ENCODE results near the gene ATF7.
"Not testable (repeated sequence)": the region's sequence is repeated elsewhere in the genome, so short reads cannot be mapped to it uniquely, and the experiment has no call there.

The ATF7 gene

DNA sequence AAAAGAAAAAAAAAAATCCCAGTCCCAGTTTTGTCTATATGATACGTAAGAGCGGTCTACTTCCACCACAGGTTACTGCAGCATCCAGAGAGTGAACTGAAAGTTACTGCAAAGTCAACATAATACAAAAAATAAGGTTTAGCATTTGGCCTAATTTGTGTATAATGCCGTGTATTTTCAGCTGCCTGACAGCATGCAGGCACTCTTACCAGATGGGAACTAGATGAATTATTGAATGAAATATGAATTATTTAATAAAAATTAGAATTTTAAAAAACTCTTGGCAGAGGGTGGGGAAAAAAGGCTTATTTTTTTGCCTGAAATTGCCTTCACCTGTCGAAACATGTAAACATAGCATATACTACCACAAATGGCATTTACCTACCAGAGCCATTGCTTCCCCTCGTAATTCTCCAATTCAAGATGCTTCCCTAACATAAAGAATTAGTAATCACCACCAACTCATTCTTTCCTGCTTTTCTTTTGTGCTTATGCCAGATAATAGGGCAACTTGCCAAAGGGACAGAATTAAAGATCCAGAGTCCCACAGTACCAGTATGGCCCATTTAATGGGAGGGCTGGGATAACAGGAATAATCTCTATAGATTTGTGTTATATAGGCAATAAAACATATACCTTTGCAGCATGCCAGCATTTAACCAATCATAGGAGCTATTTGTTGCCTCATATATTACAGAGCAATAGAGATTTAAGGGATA, 31.1 kb downstream of the ATF7 start:
- no peak for FAIRE-seq

DNA sequence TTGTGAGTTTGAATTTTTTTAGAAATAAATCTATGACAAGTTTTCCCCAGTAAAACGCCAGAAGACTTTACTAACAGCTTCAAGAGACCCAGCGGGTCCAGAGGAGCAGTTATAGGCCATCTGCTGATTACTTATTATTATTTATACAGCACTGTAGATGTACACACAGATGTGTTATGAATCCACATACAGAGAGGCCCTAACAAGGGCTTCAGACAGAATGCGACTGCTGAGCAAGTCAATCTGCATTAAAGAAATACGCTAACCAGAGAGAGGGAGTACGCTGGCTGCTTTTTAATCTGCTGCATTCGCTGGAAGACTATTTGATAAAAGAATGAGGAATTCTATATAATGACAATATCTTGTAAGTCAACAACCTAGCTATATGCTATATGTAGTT, 32.5 kb downstream of the ATF7 start:
- FAIRE-seq, result no peak

DNA sequence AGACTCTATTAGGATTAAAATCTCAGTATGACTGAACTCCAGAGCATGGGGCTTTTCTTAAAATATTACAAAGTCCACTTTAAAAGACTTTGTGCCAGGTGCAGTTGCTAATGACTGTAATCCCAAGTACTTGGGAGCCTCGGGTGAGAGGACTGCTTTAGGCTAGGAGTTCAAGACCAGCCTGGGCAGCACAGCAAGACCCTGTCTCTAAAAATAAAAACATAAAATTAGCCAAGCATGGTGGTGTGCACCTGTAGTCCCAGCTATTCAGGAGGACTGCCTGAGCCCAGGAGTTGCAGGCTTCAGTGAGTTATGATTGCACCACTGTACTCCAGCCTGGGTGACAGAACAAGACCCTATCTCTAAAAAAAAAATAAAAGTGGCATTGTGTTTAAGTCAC, 33.2 kb downstream of the ATF7 start:
- FAIRE-seq, result no peak

DNA sequence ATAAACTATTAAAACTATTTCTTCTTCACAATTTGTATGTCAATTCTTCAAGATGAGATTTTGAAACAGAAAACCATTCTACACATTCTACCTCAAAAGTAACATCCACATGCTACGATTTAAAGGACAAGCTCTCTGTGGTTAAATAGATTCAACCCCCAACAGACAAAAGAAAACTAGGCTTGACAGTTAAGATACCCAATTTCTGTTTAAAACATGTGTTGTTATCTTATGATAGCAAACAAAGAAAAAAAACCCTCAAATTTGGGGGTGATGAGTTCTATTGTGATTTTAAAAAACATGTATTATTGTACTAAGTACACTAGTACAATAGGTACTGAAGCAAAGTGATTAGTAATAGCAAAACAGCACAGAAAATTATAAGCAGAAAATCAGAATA, 33.8 kb downstream of the ATF7 start:
- FAIRE-seq, result no peak

DNA sequence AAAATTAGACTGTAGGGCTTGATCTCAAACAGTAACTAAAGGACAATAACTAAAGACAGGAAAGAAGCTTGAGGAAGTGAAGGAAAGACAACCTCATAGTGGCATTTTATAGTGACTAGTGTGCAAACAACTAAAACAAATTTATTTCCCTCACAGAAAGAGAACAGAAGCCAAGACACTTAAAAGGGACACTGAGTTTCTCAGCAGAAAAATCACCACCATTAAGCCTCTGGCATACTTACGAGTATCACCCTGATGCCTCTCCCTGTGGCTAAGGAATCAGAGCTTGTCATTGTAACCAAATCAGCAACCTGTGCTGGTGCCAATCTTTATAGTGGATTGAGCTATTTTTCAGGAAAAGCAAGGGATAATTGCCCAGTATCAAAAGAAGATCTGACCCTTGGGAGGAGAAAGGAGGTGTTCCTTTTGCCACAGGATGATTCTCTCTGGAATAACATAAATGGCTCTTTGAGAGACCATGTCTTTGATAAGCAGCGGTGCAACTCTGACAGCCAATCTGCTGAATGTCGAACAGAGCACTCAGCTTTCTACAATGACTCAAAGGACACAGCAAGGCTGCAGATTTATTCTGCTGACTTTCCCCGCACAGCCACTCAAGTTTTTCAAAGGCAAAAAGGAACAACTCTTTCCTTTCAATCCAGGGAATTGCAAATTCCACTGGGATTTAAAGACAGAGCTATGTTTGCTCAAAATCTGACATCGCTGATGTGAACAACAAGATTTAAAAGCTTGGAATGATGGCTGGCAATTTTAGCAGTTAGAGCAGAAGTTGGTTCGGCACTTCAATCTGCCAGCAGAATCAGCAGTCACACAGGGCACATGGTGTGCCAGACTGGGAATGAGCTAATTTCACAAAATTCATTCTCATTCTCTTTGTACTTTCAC, 34.6 kb downstream of the ATF7 start:
- peak; percentile 47 for FAIRE-seq

DNA sequence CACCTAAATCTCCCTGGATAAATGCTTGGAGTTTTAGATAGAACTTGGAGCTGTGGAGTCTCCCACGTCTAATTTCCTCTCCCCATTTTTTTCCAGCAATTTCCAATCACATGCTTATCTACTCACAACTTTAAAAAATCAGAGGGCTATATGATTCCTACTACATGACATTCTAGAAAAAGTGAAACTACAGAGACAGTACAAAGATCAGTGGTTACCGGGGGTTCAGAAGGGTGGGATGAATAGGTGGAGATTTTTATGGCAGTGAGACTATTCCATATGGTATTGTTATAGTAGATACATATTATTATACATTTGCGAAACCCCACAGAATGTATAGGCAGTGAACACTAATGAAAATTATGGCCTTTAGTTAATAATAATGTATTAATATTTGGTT, 35.5 kb downstream of the ATF7 start:
- FAIRE-seq, result no peak

DNA sequence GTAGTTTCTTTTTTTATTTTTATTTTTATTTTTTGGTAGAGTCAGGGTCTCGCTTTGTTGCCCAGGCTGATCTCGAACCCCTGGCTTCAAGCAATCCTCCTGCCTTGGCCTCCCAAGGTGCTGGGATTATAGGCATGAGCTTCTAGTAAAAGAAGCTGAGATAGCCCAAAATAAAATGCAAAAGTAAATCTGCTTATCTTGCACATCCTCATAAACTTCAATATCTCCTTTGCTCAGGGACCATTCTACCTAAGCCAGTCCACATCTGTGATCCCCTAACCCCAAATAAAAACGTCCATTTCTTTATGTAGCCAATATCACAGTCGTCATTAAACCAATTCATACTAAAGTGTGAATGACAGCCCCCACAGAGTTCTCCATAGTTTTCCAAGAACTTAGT, 36.3 kb downstream of the ATF7 start:
- FAIRE-seq, result no peak

DNA sequence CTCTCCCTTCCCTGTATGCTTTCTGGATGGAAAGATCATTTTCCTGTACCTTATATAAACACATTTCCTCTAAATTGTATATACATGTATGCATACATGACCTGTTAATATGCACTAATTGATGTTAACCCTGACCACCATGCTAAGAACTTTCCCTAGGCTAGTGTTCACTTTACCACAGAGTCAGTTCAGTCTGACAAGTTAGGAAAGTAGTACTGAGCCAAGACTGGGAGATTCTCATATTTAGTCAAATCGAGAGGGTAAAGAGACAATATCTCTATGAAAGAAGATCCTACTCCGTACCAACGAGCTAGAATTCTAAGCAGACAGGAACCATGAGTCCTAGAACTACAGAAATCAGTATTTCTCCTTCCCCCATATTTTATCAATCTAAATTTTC, 36.8 kb downstream of the ATF7 start:
- FAIRE-seq, result no peak

DNA sequence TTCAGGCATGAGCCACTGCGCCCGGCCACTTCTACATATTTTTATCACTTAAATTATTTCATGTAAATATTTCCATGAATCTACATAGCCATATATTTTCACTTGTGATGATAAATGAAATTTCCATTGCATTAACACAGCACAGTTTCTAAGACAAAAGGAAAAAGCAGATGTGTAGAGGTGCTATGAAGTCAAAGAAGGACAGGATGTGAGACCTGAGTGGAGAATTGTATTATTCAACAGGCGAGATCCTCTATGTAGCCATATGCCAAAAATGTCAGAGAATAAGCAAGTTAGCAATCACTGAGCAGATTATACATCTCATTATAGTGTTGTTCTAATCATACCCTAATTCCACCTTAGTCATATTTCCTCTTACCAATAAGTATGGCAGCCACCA, 38.1 kb downstream of the ATF7 start:
- no peak for FAIRE-seq

DNA sequence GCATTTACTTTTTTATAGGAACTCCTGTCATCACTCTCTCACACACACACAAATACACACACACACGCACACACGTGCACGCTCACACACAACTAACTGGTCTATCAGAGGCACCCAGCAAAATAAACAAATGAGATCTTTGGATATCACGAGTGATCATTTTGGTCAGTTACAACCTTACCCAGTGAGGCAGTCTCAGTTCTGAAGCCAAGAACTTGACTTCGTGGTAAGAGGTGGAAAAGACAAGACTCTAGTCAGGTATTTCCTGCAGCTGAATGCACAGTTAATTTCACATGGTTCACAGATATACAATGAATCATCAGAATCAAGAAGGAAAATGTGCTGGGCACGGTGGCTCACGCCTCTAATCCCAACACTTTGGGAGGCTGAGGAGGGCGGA, 39.4 kb downstream of the ATF7 start:
- FAIRE-seq, result no peak

DNA sequence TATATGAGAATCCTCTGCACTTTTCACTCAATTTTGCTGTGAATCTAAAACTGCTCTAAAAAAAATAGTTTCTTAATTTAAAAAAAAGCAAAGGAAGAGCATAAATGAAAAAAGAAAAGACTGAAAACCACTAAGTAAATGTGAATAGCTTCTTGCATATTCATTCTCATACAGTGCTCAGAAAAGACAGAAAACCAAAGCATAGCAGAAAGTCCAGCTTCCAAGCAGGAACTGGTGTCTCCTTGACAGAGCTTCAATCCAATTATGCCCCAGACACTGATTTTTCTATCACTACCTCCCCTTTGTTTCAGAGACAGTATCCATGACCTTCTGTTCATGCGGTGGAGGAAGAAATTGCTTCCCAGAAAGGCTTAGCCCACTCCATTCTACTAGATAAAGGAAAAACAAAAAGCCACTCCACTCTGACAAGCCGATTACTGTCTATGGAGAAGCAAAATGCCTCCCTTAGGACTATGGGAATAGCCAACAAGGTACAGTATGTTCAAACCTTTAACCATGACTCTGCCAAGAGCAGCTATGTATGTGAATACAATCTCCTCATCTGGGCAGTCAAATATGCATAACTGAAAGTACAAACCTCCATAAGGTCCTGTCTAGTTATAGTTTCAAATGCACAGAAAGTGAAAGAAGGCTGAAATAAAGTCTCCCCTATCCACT, 40.6 kb downstream of the ATF7 start:
- FAIRE-seq, result no peak

DNA sequence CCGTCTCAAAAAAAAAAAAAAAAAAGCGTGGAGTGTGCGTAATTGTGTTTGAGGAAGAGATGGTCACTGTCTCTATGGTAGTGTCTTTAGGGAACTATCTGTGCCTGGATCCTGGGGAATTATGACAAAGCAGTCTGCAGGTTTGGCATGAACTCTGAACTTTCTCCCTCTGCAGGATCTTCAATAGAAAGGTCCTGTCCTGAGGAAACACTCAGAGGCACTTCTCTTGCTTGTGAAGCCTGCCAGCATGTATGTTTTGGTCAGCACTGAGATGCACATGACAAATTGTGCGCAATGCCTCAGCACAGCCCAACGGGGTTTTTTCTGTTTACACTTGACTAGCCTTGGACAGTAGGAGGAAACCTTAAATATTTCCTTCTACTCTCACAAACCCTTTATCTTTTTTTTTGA, 46.6 kb downstream of the ATF7 start:
- no peak for FAIRE-seq

DNA sequence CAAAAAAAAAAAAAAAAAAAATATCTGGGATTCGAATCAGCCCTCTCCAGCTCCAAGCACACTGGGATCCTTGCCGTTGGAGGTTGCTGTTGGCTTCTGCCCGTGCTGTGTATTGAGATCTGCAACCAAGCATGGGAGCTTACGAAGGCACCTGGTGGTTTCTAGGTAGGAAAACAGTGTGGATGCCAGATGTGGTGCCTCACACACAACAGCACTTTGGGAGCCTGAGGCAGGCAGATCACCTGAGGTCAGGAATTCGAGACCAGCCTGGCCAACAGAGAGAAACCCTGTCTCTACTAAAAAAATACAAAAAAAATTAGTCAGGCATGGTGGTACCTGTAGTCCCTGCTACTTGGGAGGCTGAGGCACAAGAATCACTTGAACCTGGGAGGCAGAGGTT, 47.4 kb downstream of the ATF7 start:
- no peak for FAIRE-seq

DNA sequence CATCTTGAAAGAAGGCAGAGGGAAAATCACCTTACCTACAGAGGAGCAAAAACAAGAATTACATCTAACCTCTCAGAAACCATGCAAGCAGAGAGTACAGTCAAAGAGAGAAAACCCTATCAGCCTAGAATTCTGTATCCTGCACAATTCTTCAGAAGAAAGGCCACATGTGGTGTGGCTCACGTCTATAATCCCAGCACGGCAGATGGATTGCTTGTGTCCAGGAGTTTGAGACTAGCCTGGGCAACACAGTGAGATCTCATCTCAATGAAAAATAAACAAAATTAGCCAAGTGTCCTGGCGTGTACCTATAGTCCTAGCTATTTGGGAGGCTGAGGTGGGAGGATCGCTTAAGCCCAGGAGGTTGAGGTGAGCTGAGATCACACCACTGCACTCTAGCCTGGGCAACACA, 48.2 kb downstream of the ATF7 start:
- FAIRE-seq, result no peak

DNA sequence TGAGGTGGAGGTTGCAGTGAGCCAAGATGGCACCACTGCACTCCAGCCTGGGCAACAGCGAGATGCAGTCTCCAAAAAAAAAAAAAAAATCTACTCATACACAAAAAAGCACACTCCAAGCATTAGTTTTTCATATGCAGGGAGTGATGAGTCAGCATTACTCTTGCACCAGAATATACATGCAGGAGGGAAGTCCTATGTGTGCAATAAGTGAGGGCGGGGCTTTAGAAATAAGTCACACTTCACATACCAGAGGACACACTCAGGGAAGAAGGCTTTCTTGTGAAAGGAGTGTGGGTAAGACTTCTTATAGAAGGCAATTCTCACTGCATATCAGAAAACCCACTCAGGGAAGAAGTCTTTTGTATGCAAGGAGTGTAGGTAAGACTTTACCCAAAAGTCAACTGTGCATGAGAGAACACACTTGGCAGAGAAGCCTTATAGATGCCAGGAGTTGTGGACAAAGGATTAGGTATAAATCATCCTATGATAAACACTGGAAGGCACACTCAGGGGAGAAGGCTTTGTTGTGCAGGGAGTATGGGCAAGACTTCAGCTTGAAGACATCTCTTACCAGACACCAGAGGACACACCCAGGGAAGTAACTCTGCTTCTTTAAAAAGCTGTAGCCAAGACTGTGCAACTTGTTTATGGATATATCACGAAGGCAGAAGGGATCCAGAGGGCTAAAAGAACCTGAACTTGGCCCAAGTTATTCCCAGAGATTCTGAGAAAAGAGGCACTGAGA, 50.5 kb downstream of the ATF7 start:
- FAIRE-seq, result no peak

DNA sequence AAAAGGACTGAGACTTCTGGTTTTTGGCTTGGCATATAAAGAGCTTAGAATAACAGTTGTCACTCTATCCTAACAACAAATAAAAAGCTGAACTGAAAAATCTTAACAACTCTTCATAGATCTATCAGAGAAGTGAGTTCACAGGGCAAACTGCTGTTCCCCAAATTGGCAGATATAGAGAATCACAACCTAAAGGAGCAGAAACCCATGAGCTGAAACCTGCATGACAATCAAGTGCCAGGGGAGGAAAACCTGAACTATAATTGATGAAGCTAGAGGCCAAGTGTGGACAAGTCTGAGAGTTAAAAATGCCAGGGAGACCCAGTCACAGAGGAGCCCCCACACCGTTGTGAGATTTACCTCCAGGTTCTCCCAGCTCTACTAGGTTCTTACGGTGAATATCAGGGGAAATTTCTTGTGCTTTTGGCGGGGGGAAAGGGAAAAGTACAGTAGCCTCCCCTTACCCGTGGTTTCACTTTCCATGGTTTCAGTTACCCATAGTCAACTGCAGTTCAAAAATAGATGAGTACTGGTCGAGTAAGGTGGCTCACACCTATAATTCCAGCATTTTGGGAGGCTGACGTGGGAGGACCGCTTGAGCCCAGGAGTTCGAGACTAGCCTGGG, 53.9 kb downstream of the ATF7 start:
- no peak for FAIRE-seq

DNA sequence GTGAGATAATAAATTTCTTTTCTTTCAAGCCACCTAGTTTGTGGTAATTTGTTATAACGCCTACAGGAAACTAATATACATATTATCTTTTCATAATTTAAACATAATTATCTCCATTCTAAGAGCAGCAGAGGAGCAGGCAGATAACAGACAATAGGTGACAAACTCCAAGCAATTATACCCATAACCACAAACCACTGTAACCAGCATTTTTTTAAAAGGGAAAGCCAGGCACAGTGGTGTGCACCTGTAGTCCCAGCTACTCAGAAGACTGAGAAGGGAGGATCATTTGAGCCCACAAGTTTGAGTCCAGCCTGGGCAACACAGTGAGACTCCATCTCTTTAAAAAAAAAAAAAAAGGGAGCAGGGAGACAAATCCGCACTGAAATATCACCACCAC, 54.9 kb downstream of the ATF7 start:
- no peak for FAIRE-seq

DNA sequence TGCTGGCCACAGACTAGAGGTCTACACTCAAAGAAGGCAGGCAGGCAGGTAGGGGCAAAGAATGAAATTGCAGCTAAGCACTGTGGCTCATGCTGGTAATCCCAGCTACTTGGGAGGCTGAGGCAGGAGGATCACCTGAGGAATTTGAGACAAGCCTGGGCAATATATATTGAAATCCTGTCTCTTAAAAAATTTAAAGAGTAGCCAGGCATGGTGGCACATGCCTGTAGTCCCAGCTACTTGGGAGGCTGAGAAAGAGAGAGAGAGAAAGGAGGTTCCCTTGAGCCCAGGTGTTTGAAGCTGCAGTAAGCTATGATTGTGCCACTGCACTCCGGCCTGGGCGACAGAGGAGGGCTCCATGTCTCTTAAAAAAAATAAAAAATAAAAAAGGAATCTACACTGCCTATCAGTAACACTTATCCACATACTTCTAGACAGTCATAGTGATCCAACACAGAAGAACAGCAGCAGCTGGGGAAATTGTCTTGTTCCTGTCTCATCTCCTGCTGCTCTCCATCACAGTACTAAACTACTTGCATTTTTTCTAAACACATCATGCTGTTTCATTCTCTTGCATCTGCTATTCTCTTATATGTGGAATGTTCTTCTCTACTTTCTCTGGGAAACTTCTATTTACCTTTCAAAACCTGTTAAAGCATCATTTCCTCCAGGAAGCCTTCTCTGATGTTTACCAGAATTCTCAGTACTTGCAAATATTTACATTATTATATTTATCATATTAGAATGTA, 57.2 kb downstream of the ATF7 start:
- no peak for FAIRE-seq

DNA sequence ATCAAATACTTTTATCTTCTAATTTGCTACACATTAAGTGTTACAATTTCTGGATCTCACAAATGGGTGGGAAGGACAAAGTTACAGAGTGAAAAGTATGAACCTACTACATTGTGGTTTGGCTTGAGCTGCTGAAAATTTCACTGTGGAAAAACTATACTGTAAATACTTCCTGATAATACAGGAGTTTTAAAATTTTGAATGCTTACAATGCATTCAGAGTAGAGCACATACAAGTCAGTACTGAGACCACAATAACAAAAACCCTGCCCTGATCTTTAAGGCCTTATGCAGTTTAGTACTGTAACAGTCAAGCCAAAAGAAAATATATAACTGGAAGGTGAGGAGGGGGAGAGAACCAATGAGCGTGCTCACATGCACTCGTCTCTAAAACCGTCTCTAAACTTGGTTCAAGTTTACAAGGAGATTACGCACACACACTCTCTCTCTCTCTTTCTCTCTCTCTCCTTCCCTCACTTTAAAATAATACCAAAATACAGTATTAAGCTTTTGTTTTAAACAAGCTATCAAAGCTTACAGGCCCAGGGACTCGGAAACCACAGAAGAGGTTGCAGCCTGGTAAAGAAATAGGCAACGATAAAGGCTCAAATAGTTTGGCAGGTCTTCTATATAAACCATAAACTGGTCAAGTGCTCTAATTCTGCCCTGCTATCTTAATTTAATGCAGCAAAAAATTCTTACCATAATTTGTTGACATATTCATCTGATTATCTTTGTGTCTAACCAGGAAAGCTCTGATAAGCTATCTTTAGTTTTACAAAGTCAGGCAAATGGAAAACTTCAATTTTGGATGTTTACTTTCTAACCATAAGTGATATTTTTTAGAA, 58.0 kb downstream of the ATF7 start:
- FAIRE-seq, result no peak

DNA sequence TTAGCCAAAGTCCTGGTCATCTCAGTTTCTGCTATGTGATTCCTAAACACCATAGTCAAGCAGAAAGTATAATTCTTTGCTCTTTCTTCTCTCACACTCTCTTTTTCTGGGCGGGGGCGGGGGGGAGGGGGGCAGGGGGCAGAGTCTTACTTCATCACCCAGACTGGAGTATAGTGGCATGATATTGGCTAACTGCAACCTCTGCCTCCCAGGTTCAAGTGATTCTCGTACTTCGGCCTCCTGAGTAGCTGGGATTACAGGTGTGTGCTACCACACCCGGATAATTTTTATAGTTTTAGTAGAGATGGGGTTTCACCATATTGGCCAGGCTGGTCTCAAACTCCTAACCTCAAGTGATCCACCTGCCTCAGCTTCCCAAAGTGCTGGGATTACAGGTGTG, 60.8 kb downstream of the ATF7 start:
- FAIRE-seq, result not testable (repeated sequence)

DNA sequence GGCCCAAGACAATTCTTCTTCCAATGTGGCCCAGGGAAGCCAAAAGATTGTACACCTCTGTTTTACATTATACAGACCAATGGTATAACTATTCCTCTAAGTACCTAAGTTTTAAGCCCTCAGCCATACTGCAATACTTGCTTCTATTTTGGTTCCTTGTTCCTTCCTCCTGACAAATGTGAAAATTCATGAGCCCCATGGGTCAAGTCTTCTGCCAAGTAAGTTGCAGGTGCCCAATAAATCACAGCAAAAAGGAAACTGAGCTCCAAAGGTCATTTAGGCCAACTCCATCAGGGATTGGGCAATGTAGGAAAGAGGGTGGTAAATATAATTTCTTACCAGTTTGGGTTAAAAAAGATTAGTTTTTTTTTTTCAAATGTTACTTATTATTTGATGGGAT, 61.2 kb downstream of the ATF7 start:
- no peak for FAIRE-seq

Measured in A204.1 (cell line).